HEK293T (cell line): Measurements from ENCODE around the gene SLC8B1.

Experiments used
- CTCF ChIA-PET: fragments of 350-600 bp; formaldehyde crosslinking; extraction: SDS; loops from one replicate; lab custom pipeline; 2021; ENCODE audit warnings: antibody characterized with exemption, inconsistent platforms; lab: Yijun Ruan, JAX
- POLR2A ChIA-PET: fragments of 350-600 bp; formaldehyde crosslinking; extraction: SDS; loops from one replicate; lab custom pipeline; 2020; ENCODE audit warnings: antibody characterized with exemption, inconsistent platforms; lab: Yijun Ruan, JAX
- DNase-seq: peaks from one replicate; pipeline ENCODE4 v3.0.0; 2012; ENCODE audit warnings: mixed read lengths; ENCODE audit errors: extremely low spot score
- ARNT ChIP-seq: fragments of 450-650 bp; IDR thresholded peaks from 2 replicates; pipeline ENCODE4 v1.6.1; 2017; ENCODE audit warnings: mild to moderate bottlenecking
- BHLHE40 ChIP-seq: fragments of 450-650 bp; IDR thresholded peaks from 2 replicates; pipeline ENCODE4 v1.6.1; 2016; ENCODE audit warnings: mild to moderate bottlenecking, moderate library complexity, borderline replicate concordance
- CTBP1 ChIP-seq: fragments of 450-650 bp; IDR thresholded peaks from 2 replicates; pipeline ENCODE4 v1.6.1; 2016; ENCODE audit warnings: borderline replicate concordance
- ELF4 ChIP-seq: fragments of 450-650 bp; IDR thresholded peaks from 2 replicates; pipeline ENCODE4 v1.6.1; 2017; ENCODE audit warnings: antibody characterized with exemption
- FOXA1 ChIP-seq: fragments of 450-650 bp; IDR thresholded peaks from 2 replicates; pipeline ENCODE4 v1.6.1; 2016; ENCODE audit warnings: mild to moderate bottlenecking
- FOXK2 ChIP-seq: fragments of 450-650 bp; IDR thresholded peaks from 2 replicates; pipeline ENCODE4 v1.6.1; 2016; ENCODE audit warnings: mild to moderate bottlenecking
- FOXM1 ChIP-seq: fragments of 450-650 bp; IDR thresholded peaks from 2 replicates; pipeline ENCODE4 v1.6.1; 2017; ENCODE audit warnings: mild to moderate bottlenecking, borderline replicate concordance
- HDGF ChIP-seq: fragments of 450-650 bp; IDR thresholded peaks from 2 replicates; pipeline ENCODE4 v1.6.1; 2017; ENCODE audit warnings: antibody characterized with exemption, borderline replicate concordance
- L3MBTL2 ChIP-seq: fragments of 450-650 bp; conservative IDR thresholded peaks from 2 replicates; pipeline ENCODE4 v1.6.1; 2016; ENCODE audit warnings: mild to moderate bottlenecking
- LEF1 ChIP-seq: fragments of 450-650 bp; IDR thresholded peaks from 2 replicates; pipeline ENCODE4 v1.6.1; 2017; ENCODE audit warnings: mild to moderate bottlenecking, borderline replicate concordance
- NFRKB ChIP-seq: fragments of 450-650 bp; IDR thresholded peaks from 2 replicates; pipeline ENCODE4 v1.6.1; 2016; ENCODE audit warnings: mild to moderate bottlenecking, moderate library complexity
- PKNOX1 ChIP-seq: fragments of 450-650 bp; IDR thresholded peaks from 2 replicates; pipeline ENCODE4 v1.6.1; 2016
- SP1 ChIP-seq: fragments of 450-650 bp; IDR thresholded peaks from 2 replicates; pipeline ENCODE4 v1.6.1; 2017
- SUZ12 ChIP-seq: fragments of 450-650 bp; IDR thresholded peaks from 2 replicates; pipeline ENCODE4 v1.6.1; 2016; ENCODE audit warnings: mild to moderate bottlenecking
- TARDBP ChIP-seq: fragments of 450-650 bp; IDR thresholded peaks from 2 replicates; pipeline ENCODE4 v1.6.1; 2016
- ZNF384 ChIP-seq: fragments of 450-650 bp; IDR thresholded peaks from 2 replicates; pipeline ENCODE4 v1.6.1; 2016

The SLC8B1 gene

GRCh38 chr12:113373440-113373839, 38.5 kb upstream of the SLC8B1 start:
- ChIA-PET CTCF (no interaction called here), POLR2A (no interaction called here)
- TF ChIP-seq SP1 (no peak), FOXA1 (no peak), CTBP1 (no peak), BHLHE40 (no peak), SUZ12 (no peak), FOXM1 (no peak), ELF4 (no peak), NFRKB (no peak), ZNF384 (no peak), TARDBP (no peak), LEF1 (no peak), HDGF (no peak), ARNT (no peak), FOXK2 (no peak), PKNOX1 (no peak), L3MBTL2 (no peak)
- DNase-seq = no peak

GRCh38 chr12:113372371-113372770, 37.5 kb upstream of the SLC8B1 start:
- ChIA-PET POLR2A (no interaction called here), CTCF (interaction anchor here (0.6 kb wide), 1 partner anchor 144 kb away, joined by 3 read pairs; no protein-coding TSS in a partner anchor)
- no peak for DNase-seq
- TF ChIP-seq CTBP1 = no peak
- no peak for TF ChIP-seq TARDBP
- TF ChIP-seq ARNT = no peak
- no peak for TF ChIP-seq ZNF384
- no peak for TF ChIP-seq FOXM1
- no peak for TF ChIP-seq ELF4
- no peak for TF ChIP-seq NFRKB
- TF ChIP-seq HDGF = no peak
- TF ChIP-seq FOXA1 = no peak
- TF ChIP-seq BHLHE40 = no peak
- TF ChIP-seq SP1 = no peak
- no peak for TF ChIP-seq SUZ12
- TF ChIP-seq PKNOX1 = no peak
- no peak for TF ChIP-seq LEF1
- no peak for TF ChIP-seq L3MBTL2
- no peak for TF ChIP-seq FOXK2

- no peak for DNase-seq
- ChIA-PET CTCF (no interaction called here), POLR2A (no interaction called here)
- no peak for TF ChIP-seq L3MBTL2
- TF ChIP-seq CTBP1 = no peak
- no peak for TF ChIP-seq SP1
- TF ChIP-seq FOXK2 = no peak
- TF ChIP-seq BHLHE40 = no peak
- TF ChIP-seq ARNT = no peak
- no peak for TF ChIP-seq SUZ12
- no peak for TF ChIP-seq ZNF384
- TF ChIP-seq TARDBP = no peak
- TF ChIP-seq FOXA1 = no peak
- no peak for TF ChIP-seq HDGF
Measured at GRCh38 chr12:113371808-113372207, 36.9 kb upstream of the SLC8B1 start.

GRCh38 chr12:113370923-113371682, 36.2 kb upstream of the SLC8B1 start:
- ChIA-PET POLR2A (no interaction called here), CTCF (no interaction called here)
- no peak for TF ChIP-seq TARDBP
- no peak for TF ChIP-seq FOXK2
- TF ChIP-seq PKNOX1 = no peak
- no peak for TF ChIP-seq FOXM1
- no peak for TF ChIP-seq ARNT
- TF ChIP-seq LEF1 = no peak
- no peak for TF ChIP-seq SUZ12
- TF ChIP-seq HDGF = no peak
- TF ChIP-seq ELF4 = no peak
- no peak for TF ChIP-seq SP1
- TF ChIP-seq FOXA1 = no peak
- DNase-seq = no peak

GRCh38 chr12:113369391-113369985, 34.6 kb upstream of the SLC8B1 start:
- DNase-seq = no peak
- POLR2A ChIA-PET = interaction anchor here (1.0 kb wide), 1 partner anchor 11 kb away, joined by 3 read pairs; the partner anchor contains the start of gene PLBD2
- TF ChIP-seq SP1 = no peak
- TF ChIP-seq ARNT = no peak
- TF ChIP-seq FOXA1 = no peak
- TF ChIP-seq L3MBTL2 = no peak
- no peak for TF ChIP-seq BHLHE40
- TF ChIP-seq FOXM1 = no peak
- no peak for TF ChIP-seq TARDBP
- no peak for TF ChIP-seq CTBP1
- no peak for TF ChIP-seq NFRKB
- TF ChIP-seq PKNOX1 = no peak
- no peak for TF ChIP-seq SUZ12
- TF ChIP-seq ZNF384 = no peak
- no peak for TF ChIP-seq FOXK2
- TF ChIP-seq ELF4 = no peak
- TF ChIP-seq LEF1 = no peak
- TF ChIP-seq HDGF = no peak
- CTCF ChIA-PET = interaction anchor here (1.0 kb wide), 1 partner anchor 45 kb away, joined by 3 read pairs; no protein-coding TSS in a partner anchor
